GM12878 (cell line): ENCODE results near the gene GALNT3. TPM values are rescaled to one million over a fixed set of nuclear protein-coding genes. Genes with fewer than 3 reads are reported as not detected.

Experiments used
- ATAC-seq: fragments of 200-7000 bp; cut with Tn5 transposase; 3 replicates; pipeline ENCODE4 v1.9.1; 2020; ENCODE audit warnings: mild to moderate bottlenecking, moderate library complexity
- BruUV-seq: library from RNA; stranded (reverse); fragments of 400-500 nt; replicated peaks from 2 replicates; lab custom pipeline; 2021; lab: Mats Ljungman, UMichigan
- CTCF ChIA-PET: fragments of 300-600 bp; sonication (Branson Sonifier 250); formaldehyde crosslinking; extraction: SDS; loops from one replicate; lab custom pipeline; 2021; ENCODE audit warnings: inconsistent platforms; lab: Yijun Ruan, JAX
- POLR2A ChIA-PET: fragments of 350-600 bp; formaldehyde crosslinking; extraction: SDS; loops from one replicate; lab custom pipeline; 2021; ENCODE audit warnings: inconsistent platforms; lab: Charles Lee
- RAD21 ChIA-PET: fragments of 300-600 bp; sonication (Branson Sonifier 250); formaldehyde crosslinking; loops from one replicate; lab custom pipeline; 2023; ENCODE audit warnings: antibody characterized with exemption; ENCODE audit not compliant: unreplicated experiment; lab: Charles Lee
- SMC1A ChIA-PET: fragments of 300-600 bp; sonication (Branson Sonifier 250); formaldehyde crosslinking; loops from one replicate; lab custom pipeline; 2023; ENCODE audit not compliant: unreplicated experiment, uncharacterized antibody; lab: Charles Lee
- DNase-seq: peaks from one replicate; pipeline ENCODE4 v3.0.0-alpha.2; 2011; ENCODE audit warnings: low read depth, low spot score
- FAIRE-seq: peaks from 3 replicates; lab custom pipeline; 2011; peaks lifted over from hg19 to GRCh38; lab: Jason Lieb, UNC
- H2AFZ ChIP-seq: 2 replicates; pipeline ENCODE4 v1.6.0; 2011; ENCODE audit warnings: low read depth, low read length, control low read depth; ENCODE audit not compliant: control insufficient read depth
- H3K27ac ChIP-seq: 2 replicates; pipeline ENCODE4 v1.5.1; 2011; ENCODE audit warnings: control low read depth; ENCODE audit not compliant: control insufficient read depth, insufficient read depth
- H3K27me3 ChIP-seq, 2 experiments: replicated peaks in 1 of 2; 2 replicates each; pipeline versions ENCODE4 v1.6.0 to v1.6.1; 2011; ENCODE audit warnings: low read length in 1 of 2; ENCODE audit not compliant: control insufficient read depth in 2 of 2, insufficient read depth in 2 of 2
- H3K36me3 ChIP-seq, 2 experiments: 2 replicates each; pipeline ENCODE4 v1.5.1; 2011; ENCODE audit warnings: low read length in 1 of 2; ENCODE audit not compliant: control insufficient read depth in 2 of 2, insufficient read depth in 2 of 2
- H3K4me1 ChIP-seq: 2 replicates; pipeline ENCODE4 v1.6.1; 2011; ENCODE audit warnings: mild to moderate bottlenecking, low read length, moderate library complexity, mixed read lengths; ENCODE audit not compliant: control insufficient read depth, insufficient read depth
- H3K4me2 ChIP-seq: 2 replicates; pipeline ENCODE4 v1.6.0; 2011; ENCODE audit warnings: control low read depth; ENCODE audit not compliant: control insufficient read depth, insufficient read depth
- H3K4me3 ChIP-seq: fragments of 200-600 bp; sonication (generic); 2 replicates; pipeline ENCODE4 v1.5.1; 2016
- H3K79me2 ChIP-seq: 2 replicates; pipeline ENCODE4 v1.6.0; 2011; ENCODE audit warnings: low read length; ENCODE audit not compliant: control insufficient read depth, insufficient read depth
- H3K9ac ChIP-seq: 2 replicates; pipeline ENCODE4 v1.8.0; 2011; ENCODE audit warnings: low read length, control low read depth, mixed read lengths; ENCODE audit not compliant: control insufficient read depth, insufficient read depth
- H3K9me3 ChIP-seq: replicated peaks from 3 replicates; pipeline ENCODE4 v1.5.1; 2011; ENCODE audit warnings: mild to moderate bottlenecking, low read length; ENCODE audit not compliant: control insufficient read depth, insufficient read depth
- H4K20me1 ChIP-seq: 2 replicates; pipeline ENCODE4 v1.6.0; 2011; ENCODE audit not compliant: control insufficient read depth, insufficient read depth
- ATF3 ChIP-seq: IDR thresholded peaks from 2 replicates; pipeline ENCODE4 v1.6.1; 2011; ENCODE audit warnings: low read depth, mild to moderate bottlenecking, low read length, moderate library complexity, borderline replicate concordance; ENCODE audit errors: extremely low read depth
- CBX3 ChIP-seq: fragments of 200-600 bp; sonication (generic); IDR thresholded peaks from 2 replicates; pipeline ENCODE4 v1.6.1; 2016; ENCODE audit warnings: low read depth, borderline replicate concordance
- CTCF ChIP-seq, 3 experiments: IDR thresholded peaks in 2 of 3; conservative IDR thresholded peaks in 1 of 3; 2 replicates each; pipeline ENCODE4 v1.5.1; 2011; ENCODE audit warnings: low read depth in 3 of 3, low read length in 3 of 3, mild to moderate bottlenecking in 3 of 3, control low read depth in 2 of 3, moderate library complexity in 2 of 3, inconsistent platforms in 1 of 3, mixed read lengths in 1 of 3; ENCODE audit not compliant: control insufficient read depth in 2 of 3, insufficient read depth in 1 of 3; ENCODE audit errors: extremely low read depth in 1 of 3
- EED ChIP-seq: sonication (generic); IDR thresholded peaks from 2 replicates; pipeline ENCODE4 v1.6.1; 2016; ENCODE audit warnings: antibody characterized with exemption, low read depth
- EGR1 ChIP-seq, 2 experiments: IDR thresholded peaks; 1 replicate in 1 of 2; 2 replicates in 1 of 2; pipeline ENCODE4 v1.6.1; 2011 to 2012; ENCODE audit warnings: low read depth in 2 of 2, low read length in 2 of 2, borderline replicate concordance in 1 of 2, mild to moderate bottlenecking in 1 of 2, moderate library complexity in 1 of 2
- ETV6 ChIP-seq, 2 experiments: fragments of 450-650 bp in 1 of 2; IDR thresholded peaks in 1 of 2; conservative IDR thresholded peaks in 1 of 2; 2 replicates each; pipeline ENCODE4 v1.6.1; 2014; ENCODE audit warnings: antibody characterized with exemption in 1 of 2, borderline replicate concordance in 1 of 2, low read depth in 1 of 2, mild to moderate bottlenecking in 1 of 2, moderate library complexity in 1 of 2
- GABPA ChIP-seq: IDR thresholded peaks from 2 replicates; pipeline ENCODE4 v1.6.1; 2014; ENCODE audit warnings: antibody characterized with exemption, low read depth, mild to moderate bottlenecking, inconsistent platforms
- JUNB ChIP-seq: IDR thresholded peaks from 2 replicates; pipeline ENCODE4 v1.6.1; 2016; ENCODE audit warnings: antibody characterized with exemption, mild to moderate bottlenecking
- NR2C1 ChIP-seq: fragments of 450-650 bp; IDR thresholded peaks from 2 replicates; pipeline ENCODE4 v1.6.1; 2017; ENCODE audit warnings: antibody characterized with exemption, mild to moderate bottlenecking, moderate library complexity
- PAX5 ChIP-seq: IDR thresholded peaks from 2 replicates; pipeline ENCODE4 v1.6.1; 2011; ENCODE audit warnings: low read depth, low read length, borderline replicate concordance
- TAF1 ChIP-seq: IDR thresholded peaks from 2 replicates; pipeline ENCODE4 v1.6.1; 2011; ENCODE audit warnings: mild to moderate bottlenecking, low read depth, low read length, borderline replicate concordance
- TBL1XR1 ChIP-seq: IDR thresholded peaks from 2 replicates; pipeline ENCODE4 v1.6.1; 2012; ENCODE audit warnings: low read depth, low read length, improper control_type of control experiment
- ZBED1 ChIP-seq: IDR thresholded peaks from 2 replicates; pipeline ENCODE4 v1.6.1; 2016; ENCODE audit warnings: borderline replicate concordance
- ZNF592 ChIP-seq: fragments of 450-650 bp; IDR thresholded peaks from 2 replicates; pipeline ENCODE4 v1.6.1; 2017; ENCODE audit warnings: mild to moderate bottlenecking, moderate library complexity
- WGBS: methylation state at CpG from one replicate; pipeline ENCODE4 v1.1.6; 2016; ENCODE audit warnings: low lambda C conversion rate; ENCODE audit not compliant: insufficient replicate concordance, insufficient coverage; ENCODE audit errors: missing lambda C conversion rate; 5-methylcytosine and 5-hydroxymethylcytosine counted together
- in situ Hi-C: fragments of 300-500 bp; cut with MboI; formaldehyde crosslinking; loops from 9 replicates; pipeline ENCODE4 v1.14.3; 2018; ENCODE audit warnings: mixed read lengths
- intact Hi-C: fragments of 100-400 bp; cut with micrococcal nuclease; formaldehyde crosslinking; loops from one replicate; pipeline ENCODE4 v1.14.2; 2022; ENCODE audit not compliant: unreplicated experiment
- polyA plus RNA-seq, 11 experiments: library from polyadenylated mRNA; depleted of rRNA in 4 of 11; unstranded in 6 of 11; stranded (reverse) in 5 of 11; fragments of >200 nt; fragmentation: Nextera tagmentation in 4 of 11; fragmentation: Illumina TruSeq in 1 of 11; extraction: Ambion mirVana in 4 of 11; extraction: Trizol in 1 of 11; gene quantifications; 1 replicate in 1 of 11; 2 replicates in 10 of 11; pipeline versions ENCODE4 v1.2.1 to v1.2.3, GENCODE V29; 2011 to 2016; ENCODE audit warnings: inconsistent platforms in 2 of 11, missing spikeins in 2 of 11, low read depth in 1 of 11
- total RNA-seq, 4 experiments: library from RNA; depleted of rRNA in 3 of 4; stranded (reverse); fragments of >200 nt in 3 of 4; fragmentation: Illumina TruSeq in 1 of 4; extraction: Trizol in 1 of 4; gene quantifications; 2 replicates each; pipeline versions ENCODE4 v1.2.1 to v1.2.3, GENCODE V29; 2013 to 2021

Gene GALNT3
- total and polyA plus RNA-seq, 10 of the 15 experiments (the other 5 are each of a cell fraction or from before 2014, with no cell fraction given) = 0.53 to 3.7 (median 1.1) TPM

GRCh38 chr2:165776013-165776412 is 18.0 kb downstream of the GALNT3 start (continued):
- TF ChIP-seq CTCF (IDR thresholded peaks at IDR 0.05 in 2 of 3, conservative IDR thresholded peaks at IDR 0.05 in 1 of 3; ENCODE audit: control insufficient read depth in 2 of 3, extremely low read depth in 1 of 3, insufficient read depth in 1 of 3, low read depth in 3 of 3, low read length in 3 of 3) (no peak), TBL1XR1 (no peak), ATF3 (no peak), ZBED1 (no peak), EGR1 (IDR thresholded peaks at IDR 0.05; ENCODE audit: borderline replicate concordance in 1 of 2, low read depth in 2 of 2, low read length in 2 of 2) (no peak)

- H3K9ac ChIP-seq = no peak overlapping the region
- intact Hi-C loops (loop anchor here (2.0 to 5.0 kb wide), 2 partner anchors 45 to 211 kb away; no protein-coding TSS in a partner anchor), in situ Hi-C loops (no loop called here)
- FAIRE-seq = no peak
- ChIA-PET SMC1A (no interaction called here), RAD21 (no interaction called here), CTCF (no interaction called here), POLR2A (no interaction called here)
- no peak for ATAC-seq
- BruUV-seq = no TSS peak
- H2AFZ ChIP-seq = no peak overlapping the region
- H3K4me2 ChIP-seq = no peak overlapping the region
- H3K4me3 ChIP-seq = no peak overlapping the region
- H3K9me3 ChIP-seq = no peaks in the 10 kb centered on the region
- H3K27ac ChIP-seq = no peak overlapping the region
- DNase-seq = no peak
- H3K79me2 ChIP-seq = no peaks in the 10 kb centered on the region
- H3K27me3 ChIP-seq = no peaks in the 10 kb centered on the region
- WGBS = 62% methylated on average over 2 of the region's 2 CpGs
- H3K4me1 ChIP-seq = no peaks in the 10 kb centered on the region
- H4K20me1 ChIP-seq = no peaks in the 10 kb centered on the region
- H3K36me3 ChIP-seq = no peaks in the 10 kb centered on the region
- TF ChIP-seq CBX3 = no peak
- no peak for TF ChIP-seq ZNF592
- TF ChIP-seq TAF1 = no peak
- TF ChIP-seq NR2C1 = no peak
- no peak for TF ChIP-seq JUNB
- TF ChIP-seq ETV6 (conservative IDR thresholded peaks at IDR 0.05 in 1 of 2, IDR thresholded peaks at IDR 0.05 in 1 of 2; ENCODE audit: borderline replicate concordance in 1 of 2, low read depth in 1 of 2) = no peak
- no peak for TF ChIP-seq CTCF (IDR thresholded peaks at IDR 0.05 in 2 of 3, conservative IDR thresholded peaks at IDR 0.05 in 1 of 3; ENCODE audit: control insufficient read depth in 2 of 3, extremely low read depth in 1 of 3, insufficient read depth in 1 of 3, low read depth in 3 of 3, low read length in 3 of 3)
- TF ChIP-seq GABPA = no peak
- TF ChIP-seq EED = no peak
- TF ChIP-seq PAX5 = no peak
Measured at GRCh38 chr2:165773684-165774083, 20.4 kb downstream of the GALNT3 start.
